Stimulated activated CD4-positive, alpha-beta T cell treated with anti-CD3 and anti-CD28 coated beads, Interleukin-15, amount 100 ng/mL, for 24 hours (primary cell): Measurements from ENCODE around the gene TRAIP.
"Not testable (repeated sequence)": the region's sequence is repeated elsewhere in the genome, so short reads cannot be mapped to it uniquely, and the experiment has no call there.

Experiments used
- DNase-seq: peaks from one replicate; pipeline ENCODE4 v3.0.0-alpha.2; 2020

The TRAIP gene

GRCh38 chr3:49856181-49857005 lies at the start of gene TRAIP:
Gene TRAIP, minus strand, starts transcription at chr3:49856564. Its CDS starts 111 bp downstream, at chr3:49856453.
- peak; percentile 96 for DNase-seq

- not testable (repeated sequence) for DNase-seq
Measured at GRCh38 chr3:49904448-49904847, 48.1 kb upstream of the TRAIP start.

- peak; percentile 91 for DNase-seq
Measured at GRCh38 chr3:49903451-49904424, 47.4 kb upstream of the TRAIP start, which contains the start of gene MST1R. Gene MST1R, minus strand, starts transcription at chr3:49903873. Its CDS starts 264 bp downstream, at chr3:49903609.

GRCh38 chr3:49902511-49903345 lies 46.4 kb upstream of the TRAIP start:
- no peak for DNase-seq

- DNase-seq, result no peak
Measured at GRCh38 chr3:49901366-49902339, 45.3 kb upstream of the TRAIP start.

- DNase-seq, result no peak
Measured at GRCh38 chr3:49900491-49901153, 44.3 kb upstream of the TRAIP start.

- DNase-seq, result peak; percentile 23
Measured at GRCh38 chr3:49899815-49900214, 43.5 kb upstream of the TRAIP start.

GRCh38 chr3:49898991-49899390 lies 42.6 kb upstream of the TRAIP start:
- DNase-seq, result no peak

- no peak for DNase-seq
Measured at GRCh38 chr3:49896345-49896744, 40.0 kb upstream of the TRAIP start.

GRCh38 chr3:49895791-49896190 lies 39.4 kb upstream of the TRAIP start:
- no peak for DNase-seq

- no peak for DNase-seq
Measured at GRCh38 chr3:49889296-49889695, 32.9 kb upstream of the TRAIP start.

GRCh38 chr3:49886922-49887265 lies 30.5 kb upstream of the TRAIP start:
- DNase-seq, result no peak

GRCh38 chr3:49883998-49884397 lies 27.6 kb upstream of the TRAIP start:
- no peak for DNase-seq

GRCh38 chr3:49882166-49882565 lies 25.8 kb upstream of the TRAIP start:
- no peak for DNase-seq

GRCh38 chr3:49880581-49881315 lies 24.4 kb upstream of the TRAIP start:
- DNase-seq, result no peak

GRCh38 chr3:49879721-49880120 lies 23.4 kb upstream of the TRAIP start:
- DNase-seq, result no peak

- no peak for DNase-seq
Measured at GRCh38 chr3:49878686-49879085, 22.3 kb upstream of the TRAIP start.

GRCh38 chr3:49877716-49878115 lies 21.4 kb upstream of the TRAIP start:
- DNase-seq, result no peak

- DNase-seq, result no peak
Measured at GRCh38 chr3:49876567-49876966, 20.2 kb upstream of the TRAIP start.

GRCh38 chr3:49873623-49874022 lies 17.3 kb upstream of the TRAIP start:
- DNase-seq, result no peak
